SHP77 (cell line): Measurements from ENCODE around the gene AGO3.
A peak's percentile ranks its signal among the peaks of the same experiment; 100 is the strongest.

Experiments used
- DNase-seq, 2 experiments: peaks; one replicate each; lab custom pipeline; 2025; lab: John Stamatoyannopoulos, UW

AGO3 gene

DNA sequence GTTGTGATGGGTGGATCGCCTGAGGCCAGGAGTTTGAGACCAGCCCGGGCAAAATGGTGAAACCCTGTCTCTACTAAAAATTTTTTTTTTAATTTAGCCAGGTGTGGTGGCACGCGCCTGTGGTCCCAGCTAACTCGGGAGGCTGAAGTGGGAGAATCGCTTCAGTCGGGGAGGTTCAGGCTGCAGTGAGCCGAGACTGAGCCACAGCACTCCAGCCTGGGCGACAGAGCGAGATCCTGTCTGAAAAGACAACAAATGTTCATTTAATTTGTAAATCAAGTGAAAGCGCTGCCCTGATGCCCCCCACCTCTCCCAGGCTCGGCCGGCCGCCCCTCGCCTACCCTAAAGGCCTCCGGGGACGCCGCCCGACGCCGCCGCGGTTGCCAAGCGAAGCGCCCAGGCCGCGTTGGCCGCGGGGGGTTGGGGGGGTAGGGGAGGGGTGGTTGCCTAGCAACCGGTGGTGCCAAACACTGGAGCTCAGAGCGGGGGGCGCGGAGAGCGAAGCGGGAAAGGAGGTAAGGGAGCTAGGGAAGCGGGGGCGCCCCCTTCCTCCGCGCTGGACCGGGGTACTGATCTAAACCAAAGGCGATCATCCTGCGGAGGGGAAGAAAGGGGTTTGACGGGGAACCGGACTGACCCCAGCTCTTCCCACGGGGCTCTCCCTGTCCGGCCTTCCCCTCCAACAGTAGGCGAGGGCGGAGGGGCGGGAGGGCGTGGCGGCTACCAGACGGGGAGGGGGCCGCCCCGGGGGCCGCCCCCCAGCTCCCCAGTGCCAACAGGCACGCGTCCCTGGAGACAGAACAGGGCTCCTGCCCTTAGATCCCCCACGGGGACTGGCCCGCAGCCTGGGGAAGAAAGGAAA lies 153.0 kb downstream of the AGO3 start, which contains the start of gene TEKT2:
TEKT2 (plus strand) TSS at position 460 of the 862 bp plus-strand sequence. CDS start 828 bp downstream, outside the sequence.
- peak; percentile 57 to 63 for DNase-seq

DNA sequence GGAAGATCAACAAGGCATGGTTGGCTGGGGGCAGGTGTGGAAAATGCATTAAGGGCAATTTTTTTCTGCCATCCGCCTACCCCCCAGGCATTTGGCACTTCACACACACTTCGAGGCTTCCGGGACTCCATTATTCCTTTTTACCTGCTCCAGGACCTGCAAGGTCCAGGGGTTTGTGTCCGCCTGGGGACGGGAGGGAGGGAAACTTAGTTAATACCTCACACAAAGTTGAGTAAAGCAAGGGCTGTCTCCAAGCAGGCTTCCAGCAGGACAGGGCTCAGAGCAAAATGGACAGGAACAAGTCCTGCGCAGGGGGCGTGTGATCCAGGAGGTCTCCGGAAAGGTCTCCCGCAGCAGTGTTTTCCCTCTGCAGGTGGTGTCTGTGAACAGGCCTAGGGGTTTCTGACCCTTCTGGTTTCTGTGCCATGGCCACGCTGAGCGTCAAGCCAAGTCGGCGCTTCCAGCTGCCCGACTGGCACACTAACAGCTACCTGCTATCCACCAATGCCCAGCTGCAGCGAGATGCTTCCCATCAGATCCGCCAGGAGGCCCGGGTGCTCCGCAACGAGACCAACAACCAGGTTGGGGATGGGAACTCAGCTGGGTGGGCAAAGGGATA lies 153.7 kb downstream of the AGO3 start:
- DNase-seq = no peak

GRCh38 chr1:36085126-36085525 lies 154.2 kb downstream of the AGO3 start:
- DNase-seq = no peak

GRCh38 chr1:36085686-36086526 lies 155.0 kb downstream of the AGO3 start:
- DNase-seq = no peak

GRCh38 chr1:36086529-36087232 lies 155.8 kb downstream of the AGO3 start:
- DNase-seq = no peak

- DNase-seq = no peak
These were observed 156.6 kb downstream of the AGO3 start for GRCh38 chr1:36087233-36088123.

GRCh38 chr1:36088265-36088576 lies 157.3 kb downstream of the AGO3 start:
- no peak for DNase-seq

GRCh38 chr1:36088577-36089392 lies 157.9 kb downstream of the AGO3 start, which contains the start of gene ADPRS:
Gene ADPRS (plus strand): TSS chr1:36088892. CDS start chr1:36088905, 13 bp downstream.
- peak; percentile 76 to 80 for DNase-seq

DNA sequence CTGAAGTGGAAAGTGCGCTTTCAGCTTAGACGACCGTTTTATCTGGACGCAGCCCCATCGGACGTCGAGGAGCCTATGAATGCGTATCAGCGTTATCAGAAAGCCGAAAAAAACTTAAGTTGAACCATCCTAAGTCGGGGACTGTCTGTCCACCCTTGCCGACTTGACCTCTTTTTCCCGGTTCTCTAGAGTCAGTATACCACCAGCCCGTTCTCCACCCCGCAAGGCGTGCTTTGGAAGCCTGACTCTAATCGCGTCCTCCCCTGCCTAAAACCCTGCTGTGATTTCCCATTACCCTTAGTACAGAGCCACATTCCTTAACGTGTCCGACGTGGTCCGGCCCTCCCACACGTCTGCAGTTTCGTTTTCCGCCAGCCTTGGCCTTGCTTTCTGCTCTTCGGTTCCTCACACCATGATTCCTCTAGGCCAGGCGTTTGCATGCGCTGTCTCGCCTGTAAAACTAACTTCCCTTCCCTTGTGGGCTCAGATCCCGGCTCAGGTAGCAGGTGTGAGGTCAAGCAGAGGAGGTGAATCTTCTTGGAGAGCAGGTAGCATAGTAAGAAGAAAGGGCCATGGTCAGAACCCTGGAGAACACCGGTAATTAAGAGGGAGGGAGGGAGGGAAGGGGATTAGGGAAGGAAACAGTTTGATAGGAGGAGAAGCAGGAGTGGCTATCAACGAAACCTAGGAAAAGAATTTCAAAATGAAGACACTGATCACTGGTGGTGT lies 158.7 kb downstream of the AGO3 start:
- DNase-seq = no peak

DNA sequence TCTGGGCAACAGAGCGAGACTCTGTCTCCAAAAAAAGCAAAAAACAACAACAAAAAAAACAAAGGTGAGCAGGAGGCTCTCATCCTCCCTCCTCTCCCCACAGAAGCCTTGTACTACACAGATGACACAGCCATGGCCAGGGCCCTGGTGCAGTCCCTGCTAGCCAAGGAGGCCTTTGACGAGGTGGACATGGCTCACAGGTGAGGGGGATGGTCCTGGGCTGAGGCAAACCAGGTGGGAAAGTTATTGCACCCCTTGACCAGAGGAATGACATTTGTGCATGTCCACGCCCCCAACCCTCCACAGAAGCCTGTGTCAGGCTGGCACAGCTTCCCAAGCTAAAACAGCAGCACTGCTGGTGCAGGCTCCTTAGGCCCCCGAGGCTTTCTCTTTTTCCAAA lies 160.2 kb downstream of the AGO3 start:
- DNase-seq = no peak

GRCh38 chr1:36091698-36092097 lies 160.8 kb downstream of the AGO3 start:
- DNase-seq = no peak

DNA sequence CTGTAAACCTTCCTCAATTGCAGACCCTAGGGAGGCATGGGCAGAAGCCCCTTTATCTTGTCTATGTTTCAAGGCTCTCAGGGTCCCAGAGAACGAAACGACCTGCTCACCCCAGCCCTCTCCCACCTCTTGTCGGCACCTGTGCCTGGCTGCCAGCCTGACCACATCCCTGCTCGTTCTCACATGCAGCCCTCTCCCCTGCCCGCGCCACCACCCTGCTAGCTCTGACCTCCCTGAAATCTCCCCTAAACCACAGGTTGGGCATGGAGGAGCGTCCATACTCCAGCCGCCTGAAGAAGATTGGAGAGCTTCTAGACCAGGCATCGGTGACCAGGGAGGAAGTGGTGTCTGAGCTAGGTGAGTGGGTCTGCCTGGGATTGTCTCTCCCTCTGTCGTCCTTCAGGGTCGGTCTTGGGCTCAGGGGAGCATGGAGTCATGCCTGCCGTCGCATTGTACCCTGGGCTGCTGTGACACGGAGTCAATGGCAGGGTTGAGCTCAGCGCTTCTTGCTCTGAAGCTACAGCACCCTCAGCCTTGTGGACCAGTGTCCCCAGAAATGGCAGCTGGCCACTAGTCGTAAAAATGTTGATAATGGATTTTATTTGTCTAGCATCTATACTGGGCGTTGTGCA lies 161.4 kb downstream of the AGO3 start:
- DNase-seq = no peak

- no peak for DNase-seq
These were observed 161.9 kb downstream of the AGO3 start for GRCh38 chr1:36092798-36093185.

- DNase-seq = no peak
These were observed 162.3 kb downstream of the AGO3 start for GRCh38 chr1:36093226-36093625.

GRCh38 chr1:36093929-36094328 lies 163.0 kb downstream of the AGO3 start:
- DNase-seq = no peak

DNA sequence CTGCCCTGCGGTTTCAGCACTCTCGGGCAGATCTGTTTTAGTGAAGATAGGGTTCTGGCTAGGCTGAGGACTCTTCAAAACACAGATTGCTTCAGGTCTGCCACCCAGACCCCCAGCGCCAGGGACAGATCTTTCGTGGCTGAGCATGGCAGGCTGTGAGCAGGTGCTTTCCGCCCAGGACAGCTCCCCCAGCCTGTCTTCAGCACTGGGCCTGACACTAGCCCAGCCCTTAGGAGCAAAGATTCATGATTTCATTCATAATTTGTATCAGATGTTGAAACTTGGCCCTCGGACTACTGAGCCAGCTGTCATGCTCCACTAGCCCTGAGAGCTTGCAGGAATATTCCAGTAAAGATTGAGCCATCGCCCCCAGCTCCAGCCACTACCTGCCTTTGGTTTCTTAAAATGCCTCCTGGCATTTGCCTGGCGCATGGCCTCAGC lies 163.7 kb downstream of the AGO3 start:
- DNase-seq = no peak

- DNase-seq = no peak
These were observed 165.0 kb downstream of the AGO3 start for GRCh38 chr1:36095760-36096405.
